NCI-H1436 (cell line): ENCODE data around the gene DYRK1B.

Experiments
- DNase-seq: peaks from one replicate; lab custom pipeline; 2025; lab: John Stamatoyannopoulos, UW

DYRK1B gene

DNA sequence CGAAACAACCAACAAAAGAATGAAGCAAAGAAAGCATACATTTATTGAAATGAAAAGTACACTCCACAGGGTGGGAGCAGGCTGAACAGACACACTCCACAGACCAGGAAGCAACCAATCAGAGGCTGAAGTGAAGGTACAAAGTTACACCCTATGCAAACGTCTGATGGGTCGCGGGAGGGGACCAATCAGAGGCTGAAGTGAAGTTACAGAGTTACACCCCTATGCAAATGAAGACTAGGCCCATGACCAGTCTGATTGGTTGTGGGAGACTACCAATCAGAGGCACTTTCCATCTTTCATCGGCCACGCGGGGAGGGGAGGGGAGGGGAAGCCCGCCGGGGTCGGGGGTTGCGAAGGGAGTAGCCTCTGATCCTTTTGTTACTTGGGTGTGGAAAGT, 24.6 kb upstream of the DYRK1B start:
- DNase-seq = no peak

DNA sequence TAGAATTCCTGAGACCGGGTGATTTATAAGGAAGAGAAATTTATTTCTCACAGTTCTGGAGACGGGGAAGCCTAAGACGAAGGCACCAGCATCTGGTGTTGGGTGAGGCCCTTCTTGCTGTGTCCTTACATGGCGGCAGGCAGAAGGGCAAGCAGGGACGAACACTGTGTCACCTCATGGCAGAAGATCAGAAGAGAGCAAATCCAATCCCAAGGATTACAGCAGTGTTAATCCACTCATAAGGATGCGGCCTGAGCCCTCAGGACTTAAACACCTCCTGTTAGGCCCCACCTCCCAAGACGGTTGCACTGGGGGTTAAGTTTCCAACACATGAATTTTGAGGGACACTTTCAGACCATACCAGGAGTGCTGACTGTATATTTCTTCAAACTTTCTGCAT, 18.9 kb upstream of the DYRK1B start:
- DNase-seq = no peak

DNA sequence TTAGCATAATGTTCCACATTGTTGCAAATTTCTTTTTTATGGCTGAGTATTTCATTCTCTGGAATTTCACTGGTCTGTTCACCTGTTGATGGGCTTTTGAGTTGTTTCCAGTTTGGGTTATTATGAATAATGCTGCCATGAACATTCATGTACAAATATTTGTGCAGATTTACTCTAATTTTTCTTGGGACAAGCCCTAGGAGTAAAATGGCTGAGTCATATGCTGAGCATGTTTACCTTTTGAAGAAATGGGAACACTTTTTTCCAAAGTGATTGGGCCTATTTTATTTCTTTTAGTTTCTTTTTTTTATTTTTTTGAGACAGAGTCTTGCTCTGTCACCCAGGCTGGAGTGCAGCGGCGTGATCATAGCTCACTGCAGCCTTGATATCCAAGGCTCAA, 16.9 kb upstream of the DYRK1B start:
- no peak for DNase-seq

DNA sequence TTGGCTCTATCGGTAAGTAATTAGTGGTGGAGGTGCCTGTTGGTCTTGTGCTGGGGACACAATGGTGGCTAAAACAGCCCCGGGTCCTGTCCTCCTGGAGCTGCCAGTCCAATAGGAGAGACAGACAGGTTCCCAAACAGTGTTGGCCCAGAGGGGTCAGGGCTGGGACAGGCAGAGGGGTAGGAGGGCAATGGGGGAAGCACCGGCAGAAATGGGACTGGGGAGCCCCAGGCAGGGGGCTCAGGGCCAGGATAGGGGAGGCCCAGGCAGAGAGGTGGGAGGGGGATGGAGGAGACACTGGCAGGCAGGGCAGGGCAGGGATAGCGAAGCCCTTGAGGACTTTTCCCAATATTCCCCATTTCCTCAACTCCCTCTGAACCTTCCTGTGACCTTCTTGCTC, 14.4 kb upstream of the DYRK1B start:
- DNase-seq = no peak

DNA sequence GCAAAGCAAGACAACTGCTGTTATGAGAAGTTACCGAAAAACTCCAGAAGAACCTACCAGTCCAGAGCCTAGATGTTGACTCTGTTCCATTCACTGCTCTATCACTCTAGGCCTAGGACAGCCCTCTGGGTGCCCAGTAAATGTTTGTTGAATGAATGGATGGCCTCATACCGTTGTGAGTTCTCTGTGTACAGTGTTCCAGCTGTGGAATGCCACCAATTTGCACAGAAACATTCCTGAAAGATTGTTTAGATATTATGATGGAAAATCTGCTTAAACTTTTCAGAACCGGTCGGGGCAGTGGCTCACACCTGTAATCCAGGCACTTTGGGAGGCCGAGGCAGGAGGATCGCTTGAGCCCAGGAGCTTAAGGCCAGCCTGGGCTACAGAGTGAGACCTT, 13.6 kb upstream of the DYRK1B start:
- DNase-seq = no peak

DNA sequence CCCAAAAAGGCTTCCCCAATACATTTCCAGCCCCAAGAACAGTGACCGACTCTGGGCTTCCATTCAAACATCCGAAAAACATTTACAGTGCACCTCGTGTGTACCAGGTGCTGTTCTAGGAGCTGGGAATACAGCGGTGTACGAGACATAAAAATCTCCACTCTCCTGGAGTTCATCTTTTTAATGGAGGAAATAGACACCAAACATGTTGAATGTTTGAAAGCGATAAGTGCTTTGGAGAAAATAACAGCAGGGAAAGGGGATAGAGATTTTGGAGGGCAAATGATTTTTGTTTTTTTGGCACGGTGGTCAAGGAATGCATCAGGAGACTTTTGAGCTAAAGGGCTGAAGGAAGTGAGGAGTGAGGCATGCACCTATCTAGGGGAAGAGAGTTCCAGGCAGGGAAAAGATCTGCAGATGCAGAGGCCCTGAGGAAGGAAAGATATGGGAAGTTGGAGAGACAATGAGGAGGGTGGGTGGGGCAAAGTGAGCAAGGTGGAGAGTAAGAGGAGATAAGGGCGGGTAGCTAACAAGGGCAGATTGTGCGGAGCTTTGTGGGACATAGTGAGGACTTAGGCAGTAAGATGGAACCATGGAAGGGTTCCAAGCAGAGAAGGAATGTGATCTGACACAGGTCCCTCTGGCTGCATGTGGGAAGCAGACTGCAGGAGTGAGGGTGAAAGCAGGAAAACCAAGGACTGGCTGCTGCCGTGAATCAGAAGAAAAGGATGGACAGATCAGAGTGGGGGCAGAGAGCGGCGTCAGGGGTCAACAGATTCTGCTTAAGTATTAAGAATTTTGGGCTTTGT, 12.9 kb upstream of the DYRK1B start:
- DNase-seq = no peak

DNA sequence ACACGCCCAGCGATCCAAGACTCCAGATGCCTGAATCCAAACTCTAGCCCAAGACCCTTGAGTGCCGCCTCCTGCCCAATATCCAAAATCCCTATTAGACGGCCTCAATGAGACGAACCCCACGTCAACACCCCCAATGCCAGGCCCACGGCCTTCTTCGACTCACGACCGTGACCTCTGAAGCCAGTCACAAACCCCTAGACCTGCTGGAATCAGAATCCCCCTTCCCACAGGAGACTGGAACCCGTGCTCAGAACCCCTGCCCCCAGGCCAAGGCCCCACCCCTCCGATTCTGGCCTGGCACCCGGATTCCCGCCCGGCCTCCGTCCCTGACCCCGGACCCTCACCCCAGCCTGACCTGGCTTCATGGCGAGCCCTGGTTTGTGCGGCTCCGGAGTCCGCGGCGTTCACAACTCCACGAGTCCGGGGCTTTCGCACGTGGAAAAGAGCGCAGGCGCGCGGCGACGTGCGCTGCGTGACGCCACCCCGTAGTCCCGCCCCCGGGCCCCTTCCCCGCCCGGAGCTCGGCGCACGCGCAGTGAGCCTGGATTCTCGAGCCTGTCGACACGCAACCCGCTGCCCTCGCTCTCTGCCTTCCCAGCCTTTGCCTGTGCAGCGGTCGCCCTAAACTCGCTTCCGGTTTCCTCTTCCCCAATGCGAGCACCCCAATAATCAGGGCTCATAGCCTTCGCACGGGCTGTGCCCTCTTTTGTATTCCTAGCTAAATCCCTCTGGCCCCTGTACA, 12.1 kb upstream of the DYRK1B start, which contains the start of gene FBL:
Gene FBL, minus strand, starts transcription at position 447 of the 745 bp plus-strand sequence. Its CDS starts 79 bp downstream, at position 368.
- DNase-seq = peak; percentile 91

DNA sequence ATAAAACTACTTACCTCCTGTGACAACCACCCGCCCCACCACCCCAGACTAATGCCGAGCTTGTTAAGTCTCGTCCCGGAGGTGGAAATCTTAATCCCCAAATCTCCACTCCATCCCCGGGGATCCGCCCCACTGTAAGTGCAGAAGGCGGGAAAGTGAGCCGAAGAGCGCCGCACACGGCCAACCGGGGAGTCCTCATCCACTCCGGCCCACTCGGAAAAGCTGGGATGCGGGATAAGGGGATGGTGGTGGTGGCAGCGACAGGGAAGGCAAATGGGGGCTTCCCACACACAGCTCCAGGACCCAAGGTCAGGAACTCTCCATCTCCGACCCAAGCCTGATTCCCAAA, 11.6 kb upstream of the DYRK1B start:
- DNase-seq = no peak

DNA sequence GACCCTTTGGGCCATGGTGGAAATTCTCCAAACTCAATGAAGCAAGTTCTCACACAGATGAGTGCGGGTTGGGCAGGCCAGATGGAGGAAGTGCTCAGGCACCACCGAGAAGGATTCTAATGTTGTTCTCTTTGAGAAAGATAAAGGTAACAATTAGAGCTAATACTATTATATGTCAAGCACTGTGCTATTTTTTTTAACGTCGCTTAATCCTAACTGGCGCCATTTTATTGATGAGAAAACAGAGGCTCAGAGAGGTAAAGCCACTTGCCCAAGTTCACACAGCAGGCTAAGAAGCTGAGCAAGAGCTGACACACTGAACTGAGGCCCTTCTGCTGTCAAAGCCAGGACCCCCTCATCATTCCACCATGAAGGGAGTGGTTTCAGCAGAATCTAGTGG, 11.2 kb upstream of the DYRK1B start:
- DNase-seq = no peak

DNA sequence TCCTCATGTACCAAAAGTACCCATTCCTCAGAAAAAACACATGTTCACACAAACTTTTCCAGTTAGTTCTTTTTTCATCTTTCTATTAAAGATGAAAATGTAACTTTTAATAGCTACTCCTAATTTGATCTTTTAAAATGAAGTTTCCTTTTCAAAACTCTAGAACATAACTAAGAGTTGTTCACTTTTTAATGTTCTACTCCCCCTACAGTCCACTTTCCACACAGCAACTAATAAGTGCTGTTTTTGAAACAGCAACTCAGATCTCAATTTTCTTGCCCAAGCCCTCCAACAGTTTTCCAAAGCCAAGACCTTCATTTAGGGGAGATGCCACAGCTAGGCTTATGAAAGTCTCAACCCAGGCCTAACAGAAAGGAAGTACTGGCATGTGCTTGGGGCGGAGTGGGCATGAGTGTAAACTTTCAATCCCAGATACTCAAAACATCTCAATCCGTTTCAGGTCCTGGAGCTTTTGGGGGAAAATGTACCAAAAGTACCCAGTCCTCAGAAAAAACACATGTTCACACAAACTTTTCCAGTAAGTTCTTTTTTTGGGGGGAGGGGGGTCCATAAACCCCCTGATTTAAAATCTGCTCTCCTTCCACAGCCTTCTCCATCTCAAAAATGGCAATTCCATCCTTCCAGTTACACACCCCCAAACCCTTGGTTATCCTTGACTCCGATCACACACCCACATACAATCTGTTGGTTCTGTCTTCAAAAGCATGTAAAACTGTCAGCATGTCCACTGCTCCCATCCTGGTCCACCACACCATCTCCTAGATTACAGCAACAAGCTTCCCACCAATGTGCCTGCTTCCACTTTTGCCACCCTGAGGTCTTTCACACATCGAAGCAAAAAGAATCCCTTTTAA, 10.2 kb upstream of the DYRK1B start:
- peak; percentile 6 for DNase-seq

DNA sequence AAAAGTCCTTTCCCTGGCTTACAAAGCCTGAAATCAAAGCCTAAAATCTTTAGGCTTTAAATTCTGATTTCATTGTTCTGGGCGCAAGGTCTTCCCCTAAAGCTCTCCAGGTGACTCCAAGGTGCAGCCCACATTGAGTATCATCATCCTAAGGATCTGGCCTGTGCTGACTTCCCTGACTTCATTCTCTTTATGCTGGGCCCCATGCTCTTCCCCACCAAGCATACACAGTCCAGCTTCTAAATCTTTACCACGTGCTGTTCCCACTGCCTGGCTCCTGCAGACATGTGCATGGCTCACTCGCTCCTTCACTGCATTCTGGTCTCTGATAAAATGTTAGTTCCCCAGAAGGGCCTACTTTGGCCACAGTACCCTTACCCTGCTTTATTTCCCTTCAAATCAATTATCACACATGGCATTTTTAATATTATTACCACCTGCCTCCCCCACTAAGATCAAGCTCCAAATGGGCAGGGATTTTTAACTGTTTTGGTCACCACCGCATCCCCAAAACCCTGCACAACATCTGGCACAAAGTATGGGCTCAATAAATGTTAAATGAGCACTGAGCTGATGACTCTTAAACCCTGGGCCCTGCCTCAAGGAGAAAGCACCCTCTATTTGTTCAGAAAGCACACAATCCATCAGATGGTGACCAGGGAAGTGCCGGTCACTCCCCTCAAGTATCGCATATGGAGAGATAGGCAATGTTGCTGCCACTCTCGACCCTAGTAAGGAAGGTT, 8.9 kb upstream of the DYRK1B start:
- no peak for DNase-seq

DNA sequence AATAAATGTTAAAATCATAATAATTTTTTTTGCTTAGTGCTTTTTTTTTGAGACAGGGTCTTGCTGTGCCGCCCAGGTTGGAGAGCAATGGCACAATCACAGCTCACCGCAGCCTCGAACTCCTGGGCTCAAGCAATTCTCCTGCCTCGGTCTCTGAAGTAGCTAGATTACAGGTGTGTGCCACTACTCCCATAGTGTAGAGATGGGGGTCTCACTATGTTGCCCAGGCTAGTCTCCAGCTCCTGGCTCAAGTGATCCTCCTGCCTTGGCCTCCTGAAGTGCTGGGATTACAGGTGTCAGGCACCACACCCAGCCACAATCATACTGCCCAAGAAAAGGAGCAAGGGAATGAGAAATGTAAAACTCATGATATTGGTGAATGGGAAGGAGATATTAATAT, 7.1 kb upstream of the DYRK1B start:
- no peak for DNase-seq

DNA sequence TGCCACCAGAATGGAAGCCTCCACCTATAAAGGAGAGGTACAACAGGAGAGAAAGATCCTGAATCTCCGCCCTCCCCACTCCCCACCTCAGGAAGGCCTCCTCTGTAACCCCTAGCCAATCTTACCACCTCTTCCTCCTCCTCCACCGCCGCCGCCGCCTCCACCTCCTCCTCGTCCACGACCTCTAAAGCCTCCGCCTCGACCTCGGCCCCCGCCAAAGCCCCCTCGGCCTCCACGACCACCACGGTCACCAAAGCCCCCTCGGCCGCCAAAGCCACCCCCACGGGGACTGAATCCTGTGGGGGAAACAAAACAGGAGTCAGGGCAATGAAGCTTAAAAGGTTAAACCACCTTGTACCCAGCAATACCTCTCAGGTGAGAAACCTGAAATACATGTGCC, 6.5 kb upstream of the DYRK1B start:
- no peak for DNase-seq

DNA sequence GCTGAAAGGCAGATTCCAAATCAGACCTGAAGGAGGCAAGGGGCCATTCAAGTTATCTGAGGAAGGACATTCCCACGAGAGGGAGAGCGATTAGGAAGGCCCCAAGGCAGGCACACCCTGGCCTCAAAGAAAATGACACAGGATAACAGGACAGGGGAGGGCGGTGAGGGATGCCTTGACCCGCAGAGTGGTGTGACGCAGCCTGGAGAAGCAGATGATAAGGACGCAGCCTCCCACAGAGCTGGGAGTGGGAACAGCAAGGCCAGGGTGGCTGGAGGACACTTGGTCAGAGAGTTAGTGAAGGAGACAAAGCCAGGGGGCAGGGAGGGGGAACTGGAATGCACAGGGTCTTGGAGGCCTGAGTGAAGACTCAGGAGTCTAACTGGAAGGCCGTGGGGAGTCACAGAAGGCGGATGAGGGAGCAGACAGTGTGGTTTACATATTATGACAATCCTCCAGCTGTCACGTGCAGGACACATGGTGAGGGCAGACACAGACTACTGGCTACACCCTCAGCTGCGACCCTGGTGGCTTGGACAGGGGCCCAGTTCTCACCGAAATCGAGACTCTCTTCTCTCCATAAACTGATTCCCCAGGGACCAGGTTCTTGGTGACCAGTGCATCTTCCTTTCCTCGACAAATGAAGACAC, 5.8 kb upstream of the DYRK1B start:
- no peak for DNase-seq

DNA sequence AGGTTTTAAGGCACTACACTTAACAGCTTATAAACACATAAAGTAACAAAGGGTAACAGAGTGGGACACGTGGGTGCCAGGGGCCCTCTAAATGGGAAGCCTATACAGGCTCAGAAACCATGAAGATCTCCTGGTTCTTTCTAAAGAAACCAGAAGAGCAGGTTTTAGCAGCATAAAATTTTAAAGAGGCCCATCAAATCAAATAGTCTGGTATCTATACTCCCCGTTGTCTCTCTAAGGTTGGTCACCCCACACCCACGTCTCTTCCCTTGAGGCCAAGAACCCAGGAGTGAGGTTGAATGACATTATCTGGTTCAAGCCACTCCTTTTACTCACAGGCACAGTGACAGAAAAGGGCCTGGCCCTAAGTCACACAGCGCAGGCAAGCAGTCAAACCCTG, 4.6 kb upstream of the DYRK1B start:
- no peak for DNase-seq

DNA sequence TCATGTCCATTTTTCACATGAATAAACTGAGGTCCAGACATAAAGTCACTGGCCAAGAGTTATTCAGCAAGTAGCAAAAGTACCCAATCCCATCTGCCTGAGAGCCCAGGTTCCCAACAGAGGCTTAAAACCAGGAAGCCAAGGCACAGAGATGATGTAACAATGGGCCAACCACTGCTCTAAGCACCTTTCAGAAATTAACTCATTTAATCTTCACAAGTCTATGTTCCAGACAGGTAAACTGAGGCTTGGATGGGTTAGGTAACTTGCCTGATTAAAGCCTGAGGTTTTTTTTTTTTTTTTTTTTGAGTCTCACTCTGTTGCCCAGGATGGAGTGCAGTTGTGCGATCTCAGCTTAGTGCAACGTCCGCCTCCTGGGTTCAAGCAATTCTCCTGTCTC, 4.0 kb upstream of the DYRK1B start:
- no peak for DNase-seq

DNA sequence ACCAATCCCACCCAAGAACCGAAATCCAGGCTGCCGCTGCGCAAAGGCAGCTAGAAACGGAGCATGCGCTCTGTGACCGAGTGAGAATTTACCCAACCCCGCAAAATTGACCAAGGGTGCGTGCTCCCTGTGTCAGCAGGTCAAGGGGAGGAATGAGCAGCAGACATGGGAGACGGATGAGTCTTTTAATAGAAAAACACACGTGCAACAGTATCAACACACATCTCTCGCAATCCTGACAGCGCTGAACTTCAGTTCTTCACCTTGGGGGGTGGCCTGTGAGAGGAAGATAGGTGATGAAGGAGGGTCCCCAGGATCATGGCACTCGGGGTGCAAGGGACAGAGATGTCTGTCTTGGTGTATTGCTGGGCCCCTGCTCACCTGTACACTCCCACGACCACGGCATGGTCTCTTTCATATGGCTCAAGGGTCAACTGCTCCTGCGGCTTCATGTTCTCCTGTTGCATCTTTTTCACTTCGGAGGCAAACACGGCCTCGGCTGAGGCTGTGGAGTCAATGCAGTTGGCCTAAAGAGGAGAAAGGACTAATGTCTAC, 402 bp upstream of the DYRK1B start:
- no peak for DNase-seq

DNA sequence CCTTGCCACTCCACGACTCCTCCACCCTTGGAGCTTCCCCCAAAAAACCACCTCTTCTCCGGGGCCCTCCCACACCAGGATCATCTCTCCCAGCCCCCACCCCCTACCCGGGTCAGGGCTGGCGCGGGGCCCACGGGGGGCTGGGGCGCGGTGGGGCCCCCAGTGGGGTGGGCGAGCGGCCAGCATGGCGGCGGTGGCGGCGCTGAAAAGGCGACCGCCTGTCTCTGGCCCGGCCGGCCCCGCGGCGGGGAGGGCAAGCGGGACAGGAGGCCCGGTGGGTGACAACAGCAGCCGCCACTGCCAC, 850 bp downstream of the DYRK1B start:
- no peak for DNase-seq

DNA sequence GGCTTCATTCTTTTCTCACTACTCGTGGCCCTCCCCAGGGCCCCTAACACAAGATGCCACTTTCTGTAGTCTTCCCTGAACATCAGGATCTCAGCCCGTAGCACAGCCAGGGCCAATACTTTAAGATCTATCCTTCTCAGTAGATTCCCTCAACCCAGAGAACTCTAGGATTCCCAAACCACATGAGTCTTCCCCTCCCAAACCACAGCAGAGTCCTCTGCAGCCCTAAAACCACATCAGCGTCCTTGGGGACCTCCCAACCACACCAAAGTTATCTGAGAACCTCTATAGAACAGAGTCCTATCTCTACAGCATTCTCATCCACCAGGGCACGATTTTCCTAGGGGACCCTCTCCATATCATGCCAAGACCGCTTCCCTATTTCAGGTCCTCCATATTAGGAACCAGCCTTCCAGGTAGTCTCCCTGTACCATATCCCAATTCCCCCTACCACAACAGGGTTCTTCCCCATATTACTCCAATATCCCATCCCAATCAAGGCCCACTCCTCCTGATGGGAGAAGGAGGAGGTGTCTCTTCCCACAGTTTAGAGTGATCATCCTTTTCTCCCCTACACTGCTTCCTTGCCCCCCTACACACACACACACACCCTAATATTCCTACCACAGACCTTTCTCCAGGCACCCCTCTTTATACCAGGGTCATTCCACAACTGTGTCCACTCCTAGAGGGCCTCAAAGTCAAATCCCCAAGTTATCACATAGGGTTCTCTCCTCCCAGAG, 1.4 kb downstream of the DYRK1B start:
- no peak for DNase-seq

DNA sequence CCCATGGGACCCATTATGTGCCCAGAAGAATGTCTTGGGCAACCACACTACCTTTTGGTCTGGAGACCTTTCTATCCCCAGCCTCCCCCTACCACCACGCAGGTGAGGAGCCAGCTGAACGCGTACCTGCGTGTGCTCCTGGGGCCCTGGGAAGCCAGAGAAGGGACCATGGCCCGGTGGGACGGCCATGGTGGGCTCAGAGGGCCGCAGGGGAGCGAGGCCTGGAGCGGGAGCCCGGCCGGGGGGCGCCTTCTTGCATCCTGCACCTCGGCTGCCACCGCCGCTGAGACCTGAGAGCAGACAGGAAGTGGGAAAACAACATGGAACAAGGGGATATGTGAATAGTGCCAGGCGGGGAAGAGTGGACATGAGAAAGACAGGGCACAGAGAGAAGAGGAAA, 2.3 kb downstream of the DYRK1B start:
- DNase-seq = no peak

DNA sequence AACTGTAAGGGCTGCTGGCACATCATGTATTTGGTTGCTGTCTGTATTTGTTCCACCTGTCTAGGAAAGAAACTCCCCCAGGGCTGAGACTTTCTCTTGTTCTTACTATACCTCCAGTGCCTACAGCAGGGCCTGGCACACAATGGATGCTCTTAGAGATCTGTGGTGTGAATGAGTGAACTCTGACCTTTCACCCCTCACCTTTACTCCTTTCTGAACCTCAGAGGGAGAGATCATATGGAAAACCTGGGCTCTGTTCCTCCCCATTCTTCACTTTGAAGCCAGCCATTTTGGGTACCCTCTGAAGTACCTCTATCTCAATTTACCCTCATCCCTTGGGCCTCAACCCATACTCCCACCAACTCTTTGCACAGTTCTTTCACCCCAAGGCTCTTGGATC, 3.1 kb downstream of the DYRK1B start:
- no peak for DNase-seq
